SJCRH30 (cell line): Measurements from ENCODE around the gene IQCE. TPM values are rescaled to one million over a fixed set of nuclear protein-coding genes. Genes with fewer than 3 reads are reported as not detected.
A peak's percentile ranks its signal among the peaks of the same experiment; 100 is the strongest.
"Not testable (repeated sequence)": the region's sequence is repeated elsewhere in the genome, so short reads cannot be mapped to it uniquely, and the experiment has no call there.

Experiments used
- DNase-seq, 2 experiments: peaks; one replicate each; pipeline ENCODE4 v3.0.0-alpha.2; 2015 to 2020
- H3K27ac ChIP-seq: fragments of 250-450 bp; sonication (Bioruptor Pico); 2 replicates; pipeline ENCODE4 v1.5.1; 2020; ENCODE audit warnings: mild to moderate bottlenecking, moderate library complexity
- H3K27me3 ChIP-seq: fragments of 250-450 bp; sonication (Bioruptor Pico); 2 replicates; pipeline ENCODE4 v1.5.1; 2020; ENCODE audit warnings: mild to moderate bottlenecking, moderate library complexity
- H3K36me3 ChIP-seq: fragments of 250-450 bp; sonication (Bioruptor Pico); 2 replicates; pipeline ENCODE4 v1.5.1; 2020; ENCODE audit warnings: mild to moderate bottlenecking, moderate library complexity
- H3K4me1 ChIP-seq: fragments of 250-450 bp; sonication (Bioruptor Pico); 2 replicates; pipeline ENCODE4 v1.5.1; 2020; ENCODE audit warnings: mild to moderate bottlenecking, moderate library complexity
- H3K4me3 ChIP-seq: fragments of 250-450 bp; sonication (Bioruptor Pico); 2 replicates; pipeline ENCODE4 v1.5.1; 2020; ENCODE audit warnings: mild to moderate bottlenecking, moderate library complexity
- H3K9me3 ChIP-seq: fragments of 250-450 bp; sonication (Bioruptor Pico); replicated peaks from 2 replicates; pipeline ENCODE4 v1.5.1; 2020; ENCODE audit warnings: mild to moderate bottlenecking, moderate library complexity
- total RNA-seq: library from RNA; depleted of rRNA; stranded (reverse); fragments of >200 nt; shearing (Covaris generic); gene quantifications from 2 replicates; pipeline ENCODE4 v1.2.3, GENCODE V29; 2014

IQCE gene
- total RNA-seq, 1 experiment from 2014 or later = 5.0 TPM

GRCh38 chr7:2534214-2534613 is 24.6 kb upstream of the IQCE start:
- H3K27ac ChIP-seq, H3K9me3 ChIP-seq, H3K4me3 ChIP-seq, DNase-seq, H3K27me3 ChIP-seq: not testable (repeated sequence)
- Histone ChIP-seq H3K4me1 (peaks cover 17% of the 10 kb centered on the region), H3K36me3 (peaks cover 16% of the 10 kb centered on the region)

- peak in 1 of 2 experiments; percentile 11 for DNase-seq
- not testable (repeated sequence) for H3K4me3 ChIP-seq, H3K27me3 ChIP-seq, H3K9me3 ChIP-seq, H3K27ac ChIP-seq, H3K4me1 ChIP-seq
- H3K36me3 ChIP-seq = peaks cover 20% of the 10 kb centered on the region
Observed at GRCh38 chr7:2535872-2536627, 22.7 kb upstream of the IQCE start.

GRCh38 chr7:2537981-2538851 is 20.6 kb upstream of the IQCE start:
- Histone ChIP-seq H3K36me3 (peaks cover 29% of the 10 kb centered on the region), H3K4me3 (no peak overlapping the region)

GRCh38 chr7:2539031-2539911 is 19.5 kb upstream of the IQCE start:
- Histone ChIP-seq H3K36me3 (peaks cover 36% of the 10 kb centered on the region), H3K4me1 (no peaks in the 10 kb centered on the region), H3K4me3 (no peak overlapping the region), H3K27ac (no peak overlapping the region), H3K9me3 (no peaks in the 10 kb centered on the region), H3K27me3 (no peaks in the 10 kb centered on the region)
- DNase-seq = no peak

More at GRCh38 chr7:2537981-2538851, 20.6 kb upstream of the IQCE start:
- H3K27ac ChIP-seq = no peak overlapping the region
- no peaks in the 10 kb centered on the region for H3K4me1 ChIP-seq
- H3K27me3 ChIP-seq = no peaks in the 10 kb centered on the region
- peak; percentile 12 to 23 for DNase-seq
- H3K9me3 ChIP-seq = no peaks in the 10 kb centered on the region

GRCh38 chr7:2540133-2540532 is 18.6 kb upstream of the IQCE start:
- Histone ChIP-seq H3K27ac (no peak overlapping the region), H3K36me3 (peaks cover 44% of the 10 kb centered on the region), H3K4me3 (no peak overlapping the region), H3K4me1 (no peaks in the 10 kb centered on the region), H3K27me3 (no peaks in the 10 kb centered on the region), H3K9me3 (no peaks in the 10 kb centered on the region)
- no peak for DNase-seq

GRCh38 chr7:2540641-2541051 is 18.1 kb upstream of the IQCE start:
- no peaks in the 10 kb centered on the region for H3K4me1 ChIP-seq
- no peak overlapping the region for H3K27ac ChIP-seq
- no peak overlapping the region for H3K4me3 ChIP-seq
- H3K27me3 ChIP-seq = no peaks in the 10 kb centered on the region
- no peaks in the 10 kb centered on the region for H3K9me3 ChIP-seq
- peak in 1 of 2 experiments; percentile 11 for DNase-seq
- H3K36me3 ChIP-seq = peaks cover 46% of the 10 kb centered on the region

GRCh38 chr7:2541291-2542010 is 17.3 kb upstream of the IQCE start:
- Histone ChIP-seq H3K27ac (no peak overlapping the region), H3K4me1 (no peaks in the 10 kb centered on the region), H3K9me3 (no peaks in the 10 kb centered on the region), H3K4me3 (no peak overlapping the region), H3K36me3 (peaks cover 54% of the 10 kb centered on the region), H3K27me3 (no peaks in the 10 kb centered on the region)
- DNase-seq = peak in 1 of 2 experiments; percentile 5

- Histone ChIP-seq H3K36me3 (peaks cover 59% of the 10 kb centered on the region), H3K4me3 (no peak overlapping the region), H3K4me1 (no peaks in the 10 kb centered on the region), H3K9me3 (no peaks in the 10 kb centered on the region), H3K27ac (no peak overlapping the region), H3K27me3 (no peaks in the 10 kb centered on the region)
- DNase-seq = peak in 1 of 2 experiments; percentile 6
Observed at GRCh38 chr7:2542011-2542915, 16.5 kb upstream of the IQCE start.

GRCh38 chr7:2542916-2543871 is 15.6 kb upstream of the IQCE start:
- H3K4me3 ChIP-seq = no peak overlapping the region
- H3K4me1 ChIP-seq = no peaks in the 10 kb centered on the region
- no peaks in the 10 kb centered on the region for H3K9me3 ChIP-seq
- H3K27ac ChIP-seq = no peak overlapping the region
- no peaks in the 10 kb centered on the region for H3K27me3 ChIP-seq
- peaks cover 59% of the 10 kb centered on the region for H3K36me3 ChIP-seq
- no peak for DNase-seq

GRCh38 chr7:2544541-2545188 is 14.1 kb upstream of the IQCE start:
- Histone ChIP-seq H3K4me3 (no peak overlapping the region), H3K4me1 (no peaks in the 10 kb centered on the region), H3K27me3 (no peaks in the 10 kb centered on the region), H3K36me3 (peaks cover 54% of the 10 kb centered on the region), H3K27ac (no peak overlapping the region), H3K9me3 (no peaks in the 10 kb centered on the region)
- DNase-seq = no peak

GRCh38 chr7:2545746-2546425 is 12.9 kb upstream of the IQCE start:
- Histone ChIP-seq H3K36me3 (peaks cover 53% of the 10 kb centered on the region), H3K9me3 (no peaks in the 10 kb centered on the region)

More at GRCh38 chr7:2545746-2546425, 12.9 kb upstream of the IQCE start:
- Histone ChIP-seq H3K4me1 (no peaks in the 10 kb centered on the region), H3K27ac (no peak overlapping the region), H3K4me3 (no peak overlapping the region), H3K27me3 (no peaks in the 10 kb centered on the region)
- DNase-seq = no peak
